Naive B cell (primary cell): ENCODE results near the gene TMC2. TPM values are rescaled to one million over a fixed set of nuclear protein-coding genes. Genes with fewer than 3 reads are reported as not detected.
"Not testable (repeated sequence)": the region's sequence is repeated elsewhere in the genome, so short reads cannot be mapped to it uniquely, and the experiment has no call there.

Experiments
- ATAC-seq, 2 donors: fragments of 150-1000 bp; cut with Tn5 transposase; 2 replicates each; pipeline ENCODE4 v1.10.0; 2021; ENCODE audit warnings: low read depth in 2 of 2, mild to moderate bottlenecking in 2 of 2, moderate library complexity in 2 of 2
- DNase-seq: peaks from one replicate; pipeline ENCODE4 v3.0.0; 2022
- H3K27ac Mint-ChIP-seq, 6 donors: one replicate each; pipeline ENCODE4 v1.8.0; 2020 to 2022; ENCODE audit warnings: mild to moderate bottlenecking in 6 of 6, mixed read lengths in 6 of 6, moderate library complexity in 5 of 6, inconsistent platforms in 2 of 6
- H3K27me3 Mint-ChIP-seq, 3 donors: one replicate each; pipeline ENCODE4 v1.8.0; 2021 to 2022; ENCODE audit warnings: mixed read lengths in 3 of 3, mild to moderate bottlenecking in 1 of 3
- H3K36me3 Mint-ChIP-seq, 2 donors: one replicate each; pipeline ENCODE4 v1.8.0; 2020 to 2022; ENCODE audit warnings: mixed read lengths in 2 of 2, inconsistent platforms in 1 of 2, mild to moderate bottlenecking in 1 of 2
- H3K4me1 Mint-ChIP-seq, 3 donors: one replicate each; pipeline ENCODE4 v1.8.0; 2020 to 2022; ENCODE audit warnings: mixed read lengths in 3 of 3, inconsistent platforms in 1 of 3, mild to moderate bottlenecking in 1 of 3, moderate library complexity in 1 of 3
- H3K4me3 Mint-ChIP-seq, 8 donors: one replicate each; pipeline ENCODE4 v1.8.0; 2020 to 2022; ENCODE audit warnings: mild to moderate bottlenecking in 8 of 8, mixed read lengths in 8 of 8, moderate library complexity in 8 of 8, inconsistent platforms in 2 of 8
- H3K9me3 Mint-ChIP-seq, 7 donors: one replicate each; pipeline ENCODE4 v1.8.0; 2020 to 2022; ENCODE audit warnings: mixed read lengths in 7 of 7, mild to moderate bottlenecking in 5 of 7, inconsistent platforms in 2 of 7, moderate library complexity in 1 of 7
- polyA plus RNA-seq, 6 donors: library from polyadenylated mRNA; unstranded; fragments of 300-500 nt; fragmentation: Illumina TruSeq; gene quantifications; one replicate each; pipeline ENCODE4 v1.2.3, GENCODE V29; 2021; ENCODE audit warnings: low read depth in 6 of 6

The TMC2 gene
- not detected for polyA plus RNA-seq

DNA sequence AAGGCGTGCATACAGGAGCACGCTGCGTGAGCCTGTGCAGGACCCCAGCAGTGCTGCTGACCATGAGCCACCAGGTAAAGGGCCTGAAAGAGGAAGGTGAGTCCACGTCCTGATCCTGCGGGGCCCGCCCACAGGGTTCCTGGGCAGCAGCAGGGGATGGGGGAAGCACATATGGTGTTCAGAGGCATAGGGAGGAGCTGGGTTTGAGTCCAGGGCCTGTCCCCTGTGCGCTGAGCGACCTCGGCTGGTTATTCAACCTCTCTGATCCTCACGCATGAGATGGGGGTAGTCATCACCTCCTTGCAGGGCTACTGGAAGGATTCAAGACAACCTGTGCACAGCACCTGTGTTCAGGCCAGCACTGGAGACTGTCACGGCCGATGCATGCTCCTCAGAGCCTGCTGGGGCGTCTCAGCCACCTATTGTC, at the start of gene TMC2:
TSS of gene TMC2 (plus strand) at position 14 of the 427 bp plus-strand sequence. CDS start at position 63, 49 bp downstream.
- H3K36me3 Mint-ChIP-seq, result no peaks in the 10 kb centered on the region
- no peaks in the 10 kb centered on the region for H3K9me3 Mint-ChIP-seq
- DNase-seq (no peak), ATAC-seq (no peak)
- peaks cover 19 to 82% (median 62%) of the 10 kb centered on the region in 3 donors for H3K27me3 Mint-ChIP-seq
- H3K4me1 Mint-ChIP-seq, result no peaks in the 10 kb centered on the region
- no peak within 1 kb of the TSS for H3K27ac Mint-ChIP-seq
- H3K4me3 Mint-ChIP-seq, result no peak within 1 kb of the TSS

DNA sequence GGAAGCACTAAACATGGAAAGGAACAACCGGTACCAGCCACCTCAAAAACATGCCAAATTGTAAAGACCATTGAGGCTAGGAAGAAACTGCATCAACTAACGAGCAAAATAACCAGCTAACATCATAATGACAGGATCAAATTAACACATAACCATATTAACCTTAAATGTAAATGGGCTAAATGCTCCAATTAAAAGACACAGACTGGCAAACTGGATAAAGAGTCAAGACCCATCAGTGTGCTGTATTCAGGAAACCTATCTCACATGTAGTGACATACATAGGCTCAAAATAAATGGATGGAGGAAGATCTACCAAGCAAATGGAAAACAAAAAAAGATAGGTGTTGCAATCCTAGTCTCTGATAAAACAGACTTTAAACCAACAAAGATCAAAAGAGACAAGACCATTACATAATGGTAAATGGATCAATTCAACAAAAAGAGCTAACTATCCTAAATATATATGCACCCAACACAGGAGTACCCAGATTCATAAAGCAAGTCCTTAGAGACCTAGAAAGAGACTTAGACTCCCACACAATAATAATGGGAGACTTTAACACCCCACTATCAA, 33.5 kb upstream of the TMC2 start:
- DNase-seq, H3K4me3 Mint-ChIP-seq, ATAC-seq, H3K9me3 Mint-ChIP-seq, H3K27ac Mint-ChIP-seq, H3K27me3 Mint-ChIP-seq: not testable (repeated sequence)
- peaks cover 9 to 14% of the 10 kb centered on the region in 2 donors for H3K36me3 Mint-ChIP-seq
- peaks cover 17 to 33% (median 22%) of the 10 kb centered on the region in 3 donors for H3K4me1 Mint-ChIP-seq

- not testable (repeated sequence) for H3K27me3 Mint-ChIP-seq, H3K36me3 Mint-ChIP-seq, H3K27ac Mint-ChIP-seq, DNase-seq, H3K9me3 Mint-ChIP-seq, ATAC-seq
- H3K4me3 Mint-ChIP-seq, result peak overlapping the region in 1 of 8 donors; percentile 16
- peaks cover 27 to 48% (median 35%) of the 10 kb centered on the region in 3 donors for H3K4me1 Mint-ChIP-seq
Measured at GRCh38 chr20:2504803-2505202, 31.6 kb upstream of the TMC2 start.

GRCh38 chr20:2506426-2506825, 29.9 kb upstream of the TMC2 start:
- peak overlapping the region in 1 of 8 donors; percentile 63 for H3K4me3 Mint-ChIP-seq
- H3K27me3 Mint-ChIP-seq, result peaks cover 5 to 12% (median 10%) of the 10 kb centered on the region in 3 donors
- H3K9me3 Mint-ChIP-seq, ATAC-seq, H3K36me3 Mint-ChIP-seq, H3K27ac Mint-ChIP-seq, DNase-seq: not testable (repeated sequence)
- peaks cover 23 to 43% (median 35%) of the 10 kb centered on the region in 3 donors for H3K4me1 Mint-ChIP-seq

GRCh38 chr20:2507464-2507863, 28.9 kb upstream of the TMC2 start:
- ATAC-seq, result no peak
- peaks cover 20 to 38% (median 32%) of the 10 kb centered on the region in 3 donors for H3K4me1 Mint-ChIP-seq
- peak overlapping the region; percentile 91 to 100 (median 100) for H3K4me3 Mint-ChIP-seq
- H3K9me3 Mint-ChIP-seq, result peaks cover 0 to 2% (median 0%) of the 10 kb centered on the region in 7 donors
- no peak for DNase-seq
- H3K27me3 Mint-ChIP-seq, result peaks cover 9 to 21% (median 16%) of the 10 kb centered on the region in 3 donors
- no peaks in the 10 kb centered on the region for H3K36me3 Mint-ChIP-seq
- peak overlapping the region in 2 of 6 donors; percentile 54 to 88 for H3K27ac Mint-ChIP-seq

GRCh38 chr20:2507875-2508630, 28.3 kb upstream of the TMC2 start:
- ATAC-seq (peak in 1 of 2 donors; percentile 3), DNase-seq (no peak)
- Mint-ChIP-seq H3K27me3 (peaks cover 9 to 21% (median 16%) of the 10 kb centered on the region in 3 donors), H3K36me3 (no peaks in the 10 kb centered on the region), H3K27ac (peak overlapping the region; percentile 59 to 98 (median 82)), H3K4me3 (peak overlapping the region; percentile 91 to 100 (median 100)), H3K9me3 (no peaks in the 10 kb centered on the region), H3K4me1 (peaks cover 16 to 34% (median 32%) of the 10 kb centered on the region in 3 donors)

GRCh38 chr20:2508631-2509467, 27.5 kb upstream of the TMC2 start, which contains the start of gene ZNF343:
Gene ZNF343 (minus strand): TSS chr20:2508915. CDS start chr20:2493895, 15,020 bp downstream.
- Mint-ChIP-seq H3K36me3 (no peaks in the 10 kb centered on the region), H3K27ac (peak within 1 kb of the TSS; percentile 87 to 99 (median 97)), H3K4me1 (peaks cover 15 to 31% (median 30%) of the 10 kb centered on the region in 3 donors), H3K4me3 (peak within 1 kb of the TSS; percentile 91 to 100 (median 100)), H3K9me3 (no peaks in the 10 kb centered on the region), H3K27me3 (peaks cover 9 to 21% (median 16%) of the 10 kb centered on the region in 3 donors)
- DNase-seq, result peak; percentile 79
- ATAC-seq, result peak; percentile 93 to 94

DNA sequence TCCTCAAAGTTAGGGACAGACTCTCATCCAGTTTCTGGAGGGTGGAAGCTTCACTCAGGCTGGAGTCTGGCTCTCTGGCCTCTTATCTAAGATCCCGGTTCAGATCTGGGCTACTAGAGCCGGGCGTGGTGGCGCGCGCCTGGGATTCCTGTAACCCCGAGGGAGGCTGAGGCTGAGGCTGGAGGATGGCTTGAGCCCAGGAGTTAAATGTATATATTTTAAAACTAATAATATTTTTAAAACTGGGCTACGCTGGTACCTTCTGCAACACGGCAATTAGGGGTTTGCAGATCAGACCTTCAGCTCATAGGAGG, 26.9 kb upstream of the TMC2 start:
- peak overlapping the region; percentile 91 to 100 (median 100) for H3K4me3 Mint-ChIP-seq
- ATAC-seq (no peak), DNase-seq (no peak)
- H3K36me3 Mint-ChIP-seq, result no peaks in the 10 kb centered on the region
- peak overlapping the region in 5 of 6 donors; percentile 87 to 99 (median 96) for H3K27ac Mint-ChIP-seq
- no peaks in the 10 kb centered on the region for H3K9me3 Mint-ChIP-seq
- H3K27me3 Mint-ChIP-seq, result peaks cover 9 to 21% (median 16%) of the 10 kb centered on the region in 3 donors
- H3K4me1 Mint-ChIP-seq, result peaks cover 15 to 31% (median 28%) of the 10 kb centered on the region in 3 donors

DNA sequence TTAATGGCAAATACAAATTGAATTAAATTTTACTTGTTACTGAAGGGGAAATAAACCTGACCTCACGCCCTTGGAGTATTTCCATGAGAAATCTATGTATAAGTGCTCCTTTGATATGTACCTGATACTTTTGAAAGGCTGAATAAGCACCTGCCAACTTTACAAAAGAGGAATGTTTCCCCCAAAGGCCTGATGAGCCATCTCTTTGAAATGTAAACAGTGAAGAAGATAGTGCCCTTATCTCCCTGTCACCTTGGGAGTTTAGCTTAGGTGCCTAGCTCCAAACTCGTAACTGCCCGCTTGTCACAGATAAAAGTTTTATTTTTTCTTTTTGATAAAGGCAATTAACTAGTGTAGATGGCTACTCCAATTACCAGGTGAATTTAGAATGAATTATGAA, 26.6 kb upstream of the TMC2 start:
- Mint-ChIP-seq H3K4me1 (peaks cover 12 to 28% (median 24%) of the 10 kb centered on the region in 3 donors), H3K9me3 (no peaks in the 10 kb centered on the region), H3K27ac (no peak overlapping the region), H3K4me3 (peak overlapping the region in 6 of 8 donors; percentile 49 to 100 (median 70)), H3K36me3 (no peaks in the 10 kb centered on the region), H3K27me3 (peaks cover 9 to 21% (median 16%) of the 10 kb centered on the region in 3 donors)
- ATAC-seq (no peak), DNase-seq (no peak)

- Mint-ChIP-seq H3K27me3 (peaks cover 16 to 26% (median 25%) of the 10 kb centered on the region in 3 donors), H3K4me1 (no peaks in the 10 kb centered on the region), H3K27ac (no peak overlapping the region), H3K9me3 (no peaks in the 10 kb centered on the region), H3K4me3 (no peak overlapping the region), H3K36me3 (no peaks in the 10 kb centered on the region)
- DNase-seq (no peak), ATAC-seq (no peak)
Measured at GRCh38 chr20:2515203-2515602, 21.2 kb upstream of the TMC2 start.

DNA sequence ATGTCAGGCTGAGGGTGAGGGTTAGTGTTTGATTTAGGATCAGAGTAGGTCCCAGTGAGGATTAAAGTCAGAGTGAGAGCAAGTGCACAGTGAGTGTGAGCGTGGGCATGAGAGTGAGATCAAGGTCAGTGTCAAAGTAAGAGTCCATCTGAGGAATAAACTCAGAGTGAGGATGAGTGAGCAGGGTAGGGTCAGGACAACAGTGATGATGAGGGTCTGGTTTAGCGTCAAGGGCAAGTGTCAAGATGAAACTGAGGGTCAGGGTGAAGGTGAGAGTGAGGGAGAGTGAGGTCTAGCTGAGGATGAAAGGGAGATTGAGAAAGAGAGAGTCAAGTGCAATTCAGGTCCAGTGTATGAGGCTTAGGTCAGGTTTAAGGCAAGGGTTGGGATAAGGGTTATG, 20.0 kb upstream of the TMC2 start:
- Mint-ChIP-seq H3K4me1 (peaks cover 0 to 5% (median under 1%) of the 10 kb centered on the region in 3 donors), H3K9me3 (no peaks in the 10 kb centered on the region), H3K4me3 (no peak overlapping the region), H3K27me3 (peaks cover 11 to 23% (median 22%) of the 10 kb centered on the region in 3 donors), H3K36me3 (no peaks in the 10 kb centered on the region), H3K27ac (no peak overlapping the region)
- ATAC-seq (no peak), DNase-seq (no peak)

- no peaks in the 10 kb centered on the region for H3K9me3 Mint-ChIP-seq
- H3K36me3 Mint-ChIP-seq, result no peaks in the 10 kb centered on the region
- DNase-seq (no peak), ATAC-seq (no peak)
- no peak overlapping the region for H3K4me3 Mint-ChIP-seq
- H3K27me3 Mint-ChIP-seq, result peaks cover 10 to 18% (median 18%) of the 10 kb centered on the region in 3 donors
- peaks cover 4 to 9% (median 5%) of the 10 kb centered on the region in 3 donors for H3K4me1 Mint-ChIP-seq
- H3K27ac Mint-ChIP-seq, result no peak overlapping the region
Measured at GRCh38 chr20:2518096-2518495, 18.3 kb upstream of the TMC2 start.

DNA sequence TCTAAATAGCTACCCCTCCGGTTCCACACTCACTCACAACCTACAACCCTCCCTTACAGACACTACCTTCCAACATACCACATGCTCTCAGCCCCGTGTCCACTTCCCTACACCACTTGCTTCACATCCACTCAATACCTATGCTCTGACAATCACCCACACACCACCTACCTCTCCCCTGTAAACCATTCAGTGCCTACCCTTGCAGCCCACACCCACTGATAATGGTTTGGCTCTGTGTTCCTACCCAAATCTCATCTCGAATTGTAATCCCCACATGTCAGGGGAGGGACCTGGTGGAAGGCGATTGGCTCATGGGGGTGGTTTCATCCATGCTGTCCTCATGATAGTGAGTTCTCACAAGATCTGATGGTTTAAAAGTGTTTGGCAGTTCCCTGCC, 17.8 kb upstream of the TMC2 start:
- H3K27ac Mint-ChIP-seq, result no peak overlapping the region
- ATAC-seq (no peak), DNase-seq (no peak)
- H3K27me3 Mint-ChIP-seq, result peaks cover 10 to 18% (median 18%) of the 10 kb centered on the region in 3 donors
- no peak overlapping the region for H3K4me3 Mint-ChIP-seq
- H3K4me1 Mint-ChIP-seq, result peaks cover 4 to 9% (median 5%) of the 10 kb centered on the region in 3 donors
- H3K36me3 Mint-ChIP-seq, result no peaks in the 10 kb centered on the region
- no peaks in the 10 kb centered on the region for H3K9me3 Mint-ChIP-seq
